SJSA1 (cell line): ENCODE measurements around the gene TBC1D8. TPM values are rescaled to one million over a fixed set of nuclear protein-coding genes. Genes with fewer than 3 reads are reported as not detected.

Experiments used
- DNase-seq, 2 experiments: peaks; one replicate each; pipeline ENCODE4 v3.0.0-alpha.2; 2015 to 2020; ENCODE audit warnings: low spot score in 2 of 2, low read depth in 1 of 2
- H3K27ac ChIP-seq: fragments of 250-450 bp; sonication (Bioruptor Pico); 2 replicates; pipeline ENCODE4 v1.5.1; 2020; ENCODE audit warnings: mild to moderate bottlenecking, moderate library complexity
- H3K27me3 ChIP-seq: fragments of 250-450 bp; sonication (Bioruptor Pico); replicated peaks from 2 replicates; pipeline ENCODE4 v1.5.1; 2020; ENCODE audit warnings: mild to moderate bottlenecking, moderate library complexity
- H3K36me3 ChIP-seq: fragments of 250-450 bp; sonication (Bioruptor Pico); 2 replicates; pipeline ENCODE4 v1.5.1; 2020; ENCODE audit warnings: mild to moderate bottlenecking
- H3K4me1 ChIP-seq: fragments of 250-450 bp; sonication (Bioruptor Pico); replicated peaks from 2 replicates; pipeline ENCODE4 v1.6.1; 2021; ENCODE audit warnings: mild to moderate bottlenecking
- H3K4me3 ChIP-seq: fragments of 250-450 bp; sonication (Bioruptor Pico); 2 replicates; pipeline ENCODE4 v1.5.1; 2020; ENCODE audit warnings: mild to moderate bottlenecking
- H3K9me3 ChIP-seq: fragments of 250-450 bp; sonication (Bioruptor Pico); replicated peaks from 2 replicates; pipeline ENCODE4 v1.5.1; 2020; ENCODE audit warnings: mild to moderate bottlenecking
- total RNA-seq: library from RNA; depleted of rRNA; stranded (reverse); fragments of >200 nt; shearing (Covaris generic); gene quantifications from 2 replicates; pipeline ENCODE4 v1.2.3, GENCODE V29; 2014

TBC1D8 gene
- total RNA-seq, 1 experiment from 2014 or later, result 18.6 TPM

DNA sequence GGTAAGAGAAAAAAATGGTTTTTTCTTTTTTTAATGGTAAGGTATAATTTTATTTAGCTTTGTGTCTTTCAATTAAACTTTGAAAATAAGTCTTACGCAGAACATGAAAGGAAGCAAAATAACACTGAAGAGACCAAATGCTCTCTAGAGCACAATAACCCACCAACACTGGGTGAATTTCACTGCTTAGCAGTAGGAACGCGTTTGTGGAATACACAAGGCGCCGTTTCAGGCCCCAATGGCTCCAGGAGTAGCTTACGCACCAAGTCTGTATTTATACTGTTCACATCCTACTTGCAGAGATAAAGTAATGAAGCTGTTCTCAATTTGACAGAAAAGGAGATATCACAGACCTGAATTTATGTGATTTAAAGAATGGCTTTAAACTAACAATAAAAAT lies 125.6 kb downstream of the TBC1D8 start:
- no peak overlapping the region for H3K27ac ChIP-seq
- DNase-seq, result no peak
- H3K27me3 ChIP-seq, result no peaks in the 10 kb centered on the region
- H3K36me3 ChIP-seq, result peaks cover 54% of the 10 kb centered on the region
- H3K4me1 ChIP-seq, result no peaks in the 10 kb centered on the region
- H3K4me3 ChIP-seq, result no peak overlapping the region
- no peaks in the 10 kb centered on the region for H3K9me3 ChIP-seq

DNA sequence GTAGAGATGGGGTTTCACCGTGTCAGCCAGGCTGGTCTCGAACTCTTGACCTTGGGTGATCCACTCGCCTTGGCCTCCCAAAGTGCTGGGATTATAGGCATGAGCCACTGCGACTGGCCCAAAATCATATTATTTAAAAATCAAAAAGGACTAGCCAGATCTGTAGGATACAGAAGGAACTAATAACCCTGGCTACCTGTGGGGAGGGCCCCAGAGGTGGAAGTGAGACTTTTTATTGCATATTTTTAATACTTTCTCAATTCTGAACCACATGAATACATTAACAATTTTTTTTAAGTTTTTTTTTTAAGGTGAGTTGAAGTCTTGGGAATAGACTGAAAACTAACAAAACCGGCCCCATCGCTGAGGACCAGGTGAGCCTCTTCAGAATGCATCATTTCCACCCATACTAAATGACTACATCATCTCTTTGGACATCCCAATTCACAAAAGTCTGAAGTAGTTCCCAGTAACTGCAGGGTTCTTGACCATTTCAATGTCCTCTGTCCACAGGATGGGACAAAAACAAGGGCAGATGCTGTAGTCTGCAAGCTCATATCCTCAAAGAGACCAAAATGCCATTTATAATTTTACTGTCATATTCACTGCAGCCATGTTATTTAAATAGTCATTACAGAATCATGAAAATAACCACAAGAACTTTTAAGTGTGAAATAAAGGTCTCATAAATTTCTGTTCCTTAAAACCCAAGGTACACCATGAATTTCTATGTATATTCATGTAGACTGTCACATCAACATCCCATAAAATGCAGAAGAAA lies 127.7 kb downstream of the TBC1D8 start:
- Histone ChIP-seq H3K9me3 (no peaks in the 10 kb centered on the region), H3K4me1 (no peaks in the 10 kb centered on the region), H3K27me3 (no peaks in the 10 kb centered on the region), H3K27ac (no peak overlapping the region), H3K36me3 (peaks cover 71% of the 10 kb centered on the region), H3K4me3 (no peak overlapping the region)
- DNase-seq, result no peak

DNA sequence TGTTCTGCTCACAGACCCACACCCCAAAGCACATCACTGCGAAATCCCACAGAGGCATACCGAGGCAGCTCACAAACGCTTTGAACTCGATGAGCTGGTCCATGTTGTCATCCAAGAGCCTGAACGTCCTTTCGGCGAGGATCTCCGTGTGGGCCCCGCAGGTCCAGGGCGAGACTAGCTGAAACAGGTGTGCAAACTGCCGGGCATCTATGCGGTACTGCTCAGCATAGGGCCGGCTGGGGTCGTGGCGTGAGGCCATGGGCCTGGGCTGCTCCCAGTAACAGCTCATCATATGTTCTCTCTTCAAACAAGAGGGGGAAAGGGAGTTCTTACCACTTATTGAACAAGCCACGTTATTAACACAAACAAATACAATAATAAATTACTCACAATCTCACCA lies 129.0 kb downstream of the TBC1D8 start:
- DNase-seq, result no peak
- Histone ChIP-seq H3K27ac (no peak overlapping the region), H3K9me3 (no peaks in the 10 kb centered on the region), H3K27me3 (no peaks in the 10 kb centered on the region), H3K4me1 (no peaks in the 10 kb centered on the region), H3K36me3 (peaks cover 70% of the 10 kb centered on the region), H3K4me3 (no peak overlapping the region)

DNA sequence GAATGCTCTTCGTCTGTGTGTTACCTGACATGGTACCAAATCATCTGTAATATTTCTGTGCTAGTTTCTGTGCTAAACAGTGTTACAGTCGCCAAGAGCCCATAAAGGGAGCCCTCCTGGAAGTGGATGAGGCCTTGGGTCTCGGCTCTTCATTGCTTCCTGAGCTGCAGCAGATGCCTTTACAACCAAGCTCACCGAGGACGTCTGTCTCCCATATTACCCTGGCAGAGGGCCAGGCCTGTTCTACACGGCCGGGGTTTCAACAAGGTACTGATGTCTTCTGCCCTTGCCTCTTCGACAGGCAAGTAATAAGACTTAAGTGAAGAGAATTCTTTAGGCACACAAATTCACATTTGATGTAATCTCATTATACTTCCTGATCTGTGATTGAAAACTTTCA lies 132.2 kb downstream of the TBC1D8 start:
- H3K27ac ChIP-seq, result no peak overlapping the region
- DNase-seq, result no peak
- no peaks in the 10 kb centered on the region for H3K4me1 ChIP-seq
- no peaks in the 10 kb centered on the region for H3K27me3 ChIP-seq
- no peaks in the 10 kb centered on the region for H3K9me3 ChIP-seq
- H3K36me3 ChIP-seq, result peaks cover 61% of the 10 kb centered on the region
- H3K4me3 ChIP-seq, result no peak overlapping the region

DNA sequence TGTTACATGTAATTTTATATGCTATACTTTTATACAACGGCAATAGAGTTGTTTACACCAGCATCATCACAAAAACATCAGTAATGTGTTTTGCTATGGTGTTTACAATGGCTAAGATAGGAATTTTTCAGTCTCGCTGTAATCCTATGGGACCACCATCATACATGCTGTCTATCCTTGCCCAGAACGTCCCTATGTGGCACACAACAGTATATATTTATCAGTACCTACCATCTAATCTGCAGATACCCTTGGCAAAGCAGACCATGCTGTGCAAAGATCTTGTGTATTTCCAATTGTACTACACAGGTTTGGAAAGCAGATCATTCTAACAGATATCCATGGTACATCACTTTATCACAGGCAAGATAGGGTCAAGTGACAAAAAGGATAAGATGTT lies 133.8 kb downstream of the TBC1D8 start:
- no peak for DNase-seq
- Histone ChIP-seq H3K36me3 (peaks cover 66% of the 10 kb centered on the region), H3K27ac (no peak overlapping the region), H3K4me1 (no peaks in the 10 kb centered on the region; the same call in 1 of the 2 replicates), H3K9me3 (no peaks in the 10 kb centered on the region), H3K4me3 (no peak overlapping the region), H3K27me3 (no peaks in the 10 kb centered on the region)

DNA sequence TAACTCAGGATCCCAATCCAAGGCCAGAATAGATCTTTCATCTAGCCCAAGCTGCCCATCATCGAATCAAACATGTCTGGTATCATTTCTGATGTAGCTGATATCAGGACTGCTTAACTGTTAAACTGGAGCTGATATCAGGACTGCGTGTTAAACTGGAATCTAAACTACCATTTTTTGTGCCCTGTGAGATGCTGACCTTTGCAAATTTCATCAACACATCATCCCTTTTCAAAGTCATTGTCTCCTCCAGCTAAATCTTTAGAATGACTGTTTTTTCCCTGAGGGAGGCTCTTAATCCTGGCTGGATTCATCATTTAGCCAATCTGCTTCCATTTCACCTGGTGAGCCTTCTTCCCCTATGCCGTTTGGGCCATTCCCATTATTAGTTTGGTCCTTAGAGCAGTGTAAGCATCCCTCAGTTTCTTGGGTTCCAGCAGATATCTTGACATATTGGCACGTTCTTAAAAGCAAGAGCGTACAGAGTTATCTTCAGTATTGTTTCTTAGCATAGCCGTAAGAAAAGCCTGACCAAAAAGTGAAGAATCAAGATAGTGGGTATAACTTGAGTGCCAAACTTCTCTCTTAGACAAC lies 136.8 kb downstream of the TBC1D8 start:
- Histone ChIP-seq H3K36me3 (peaks cover 64% of the 10 kb centered on the region), H3K27ac (no peak overlapping the region), H3K4me1 (peaks cover 21% of the 10 kb centered on the region), H3K9me3 (no peaks in the 10 kb centered on the region), H3K4me3 (no peak overlapping the region), H3K27me3 (no peaks in the 10 kb centered on the region)
- DNase-seq, result no peak

DNA sequence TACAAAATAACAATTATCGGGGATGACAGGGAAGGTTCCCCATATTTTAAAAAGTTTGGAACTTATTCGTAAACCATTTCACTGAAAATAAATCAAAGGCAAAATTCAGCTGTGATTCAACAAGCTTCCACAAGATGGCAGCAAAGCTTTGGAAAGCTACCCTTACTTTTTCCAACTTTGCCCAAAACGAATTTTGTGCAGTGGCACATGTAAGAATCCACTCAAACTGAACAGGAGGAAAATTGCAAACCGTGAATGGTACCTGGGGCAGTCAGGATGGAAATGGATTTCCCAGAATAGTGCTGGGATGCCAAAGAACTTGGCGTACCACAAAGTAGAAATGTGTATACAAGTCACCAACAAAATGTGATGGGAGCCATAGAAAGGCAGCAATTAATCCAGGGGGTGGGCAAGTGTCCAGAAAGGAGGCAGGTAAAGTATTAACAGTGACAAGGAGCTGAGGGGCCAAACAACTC lies 138.4 kb downstream of the TBC1D8 start:
- peak in 1 of 2 experiments; percentile 51 for DNase-seq
- H3K36me3 ChIP-seq, result peaks cover 65% of the 10 kb centered on the region
- no peak overlapping the region for H3K27ac ChIP-seq
- no peak overlapping the region for H3K4me3 ChIP-seq
- no peaks in the 10 kb centered on the region for H3K9me3 ChIP-seq
- H3K4me1 ChIP-seq, result peaks cover 21% of the 10 kb centered on the region
- H3K27me3 ChIP-seq, result no peaks in the 10 kb centered on the region

DNA sequence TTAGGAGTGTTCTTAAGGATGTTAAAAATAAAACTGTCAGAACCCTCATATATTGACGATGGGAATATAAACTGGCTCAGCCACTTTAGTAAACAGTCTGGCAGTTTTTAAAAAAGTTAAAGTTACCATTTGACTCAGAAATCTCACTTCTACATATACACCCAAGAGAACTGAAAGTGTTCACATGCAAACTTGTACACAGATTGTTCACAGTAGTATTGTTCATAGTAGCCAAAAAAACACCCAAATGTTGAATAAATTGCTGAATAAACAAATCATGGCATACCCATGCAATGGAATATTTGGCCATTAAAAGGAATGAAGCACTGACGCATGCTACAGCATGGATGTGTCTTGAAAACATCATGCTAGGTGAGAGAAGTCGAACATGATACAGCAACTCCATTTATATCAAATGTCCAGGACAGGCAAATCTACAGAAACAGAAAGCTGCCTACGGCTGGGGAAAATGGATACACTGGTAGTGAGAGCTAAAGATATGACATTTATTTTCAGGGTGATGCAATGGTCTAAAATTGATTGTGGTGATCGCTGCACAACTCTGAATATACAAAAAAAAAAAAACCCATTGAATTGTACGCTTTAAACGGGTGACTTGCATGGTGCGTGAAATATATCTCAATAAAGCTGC lies 139.0 kb downstream of the TBC1D8 start:
- Histone ChIP-seq H3K27me3 (no peaks in the 10 kb centered on the region), H3K4me3 (no peak overlapping the region), H3K27ac (peak overlapping the region; percentile 7; the same call in 1 of the 2 replicates), H3K9me3 (no peaks in the 10 kb centered on the region), H3K4me1 (peaks cover 21% of the 10 kb centered on the region), H3K36me3 (peaks cover 70% of the 10 kb centered on the region)
- no peak for DNase-seq

DNA sequence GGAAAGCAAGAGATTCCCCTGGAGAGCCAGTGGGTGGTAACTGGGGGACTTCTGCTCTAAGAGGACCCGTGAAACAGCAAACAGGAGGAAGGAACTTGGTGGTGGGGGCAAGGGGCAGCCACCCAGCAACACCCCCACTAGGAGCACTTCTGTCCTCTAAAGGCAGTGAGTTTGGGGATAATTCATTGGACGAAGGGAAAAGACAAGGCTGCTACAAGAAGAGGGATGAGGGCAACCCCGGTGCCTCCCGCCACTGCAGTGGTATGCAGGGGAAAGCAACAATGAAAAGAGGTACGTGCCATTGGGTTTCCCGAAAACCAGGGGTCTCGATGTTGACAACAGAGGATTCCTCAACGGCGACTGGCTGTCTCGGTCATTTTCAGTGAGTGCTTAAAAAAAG lies 140.0 kb downstream of the TBC1D8 start:
- Histone ChIP-seq H3K27ac (peak overlapping the region; percentile 30; the same call in 1 of the 2 replicates), H3K9me3 (no peaks in the 10 kb centered on the region), H3K36me3 (peaks cover 80% of the 10 kb centered on the region), H3K4me3 (no peak overlapping the region), H3K4me1 (peaks cover 21% of the 10 kb centered on the region), H3K27me3 (no peaks in the 10 kb centered on the region)
- peak in 1 of 2 experiments; percentile 23 for DNase-seq

DNA sequence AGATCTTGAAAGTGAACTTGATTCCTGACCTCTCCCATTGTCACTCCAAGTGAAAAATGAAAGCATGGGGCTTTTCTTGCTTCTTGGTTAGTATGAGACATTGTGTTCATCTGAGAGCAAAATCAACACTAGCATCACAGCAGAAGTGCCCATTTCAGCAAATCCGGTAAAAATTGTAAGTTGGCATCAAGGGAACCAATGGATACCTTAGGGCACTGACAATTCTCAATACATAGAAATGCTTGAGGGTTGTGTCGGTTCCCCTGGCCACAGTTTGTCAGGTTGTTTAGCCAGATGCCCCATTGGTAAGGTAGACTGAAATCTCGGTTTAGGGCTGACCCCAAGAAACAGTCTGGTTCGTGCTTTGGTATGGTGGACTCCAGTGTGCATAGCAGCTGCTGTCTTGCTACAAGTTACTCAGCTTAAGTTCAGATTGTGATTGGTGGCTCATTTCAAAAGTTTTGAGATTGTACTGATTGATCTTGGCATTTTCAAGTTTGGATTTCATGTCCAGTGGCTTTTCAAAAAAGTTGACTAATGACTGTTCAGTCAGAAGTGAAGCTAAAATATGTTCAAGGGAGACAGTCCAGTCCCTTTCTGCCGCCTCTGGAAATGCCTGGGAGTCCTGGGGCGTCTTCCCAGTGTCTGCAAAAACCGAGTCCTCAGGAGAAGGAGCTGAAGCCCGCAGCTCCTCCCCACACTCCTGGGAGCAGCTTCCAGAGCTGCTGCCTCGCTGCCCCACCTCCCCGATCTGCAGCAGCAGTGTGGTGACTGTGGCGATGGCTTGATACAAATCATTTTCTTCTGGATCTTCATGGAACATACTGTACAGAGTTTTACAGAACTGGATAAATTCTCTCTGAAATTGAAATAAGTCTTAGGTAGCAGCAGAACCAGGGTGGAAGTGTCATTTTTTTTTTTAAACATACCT lies 143.5 kb downstream of the TBC1D8 start:
- no peak overlapping the region for H3K4me3 ChIP-seq
- H3K27me3 ChIP-seq, result no peaks in the 10 kb centered on the region
- DNase-seq, result no peak
- H3K9me3 ChIP-seq, result no peaks in the 10 kb centered on the region
- peaks cover 90% of the 10 kb centered on the region for H3K36me3 ChIP-seq
- H3K4me1 ChIP-seq, result peaks cover 30% of the 10 kb centered on the region
- H3K27ac ChIP-seq, result no peak overlapping the region

DNA sequence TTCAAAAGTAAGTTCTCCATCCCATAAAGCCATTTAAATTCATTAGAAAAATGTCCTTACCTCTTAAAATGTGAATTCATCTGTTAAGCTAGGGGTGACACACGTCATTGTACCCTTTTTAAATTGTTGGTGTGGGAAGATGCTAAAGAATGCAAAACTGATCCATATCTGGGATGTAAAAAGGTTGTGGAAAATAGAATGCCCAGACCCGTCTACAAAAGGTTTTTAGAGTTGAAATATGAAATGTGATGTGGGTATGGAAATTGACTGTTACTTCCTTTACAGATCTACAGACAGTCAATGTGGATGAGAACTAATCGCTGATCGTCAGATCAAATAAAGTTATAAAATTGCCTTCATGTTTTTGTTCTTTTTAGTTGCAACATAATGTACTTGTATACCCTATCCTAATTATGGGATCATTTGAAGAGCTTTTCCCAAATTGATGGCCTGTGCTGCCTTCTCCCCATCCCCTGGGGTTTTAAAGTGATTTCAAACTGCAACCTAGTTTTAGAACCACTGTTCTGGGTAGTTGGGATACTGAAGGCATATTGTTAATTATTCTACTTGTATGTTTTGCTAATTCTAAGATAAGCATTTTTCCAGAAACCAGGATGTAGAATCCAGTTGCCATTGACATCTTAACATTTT lies 145.0 kb downstream of the TBC1D8 start:
- Histone ChIP-seq H3K27ac (no peak overlapping the region), H3K4me1 (peaks cover 27% of the 10 kb centered on the region), H3K4me3 (no peak overlapping the region), H3K36me3 (peaks cover 82% of the 10 kb centered on the region), H3K27me3 (no peaks in the 10 kb centered on the region), H3K9me3 (no peaks in the 10 kb centered on the region)
- no peak for DNase-seq

DNA sequence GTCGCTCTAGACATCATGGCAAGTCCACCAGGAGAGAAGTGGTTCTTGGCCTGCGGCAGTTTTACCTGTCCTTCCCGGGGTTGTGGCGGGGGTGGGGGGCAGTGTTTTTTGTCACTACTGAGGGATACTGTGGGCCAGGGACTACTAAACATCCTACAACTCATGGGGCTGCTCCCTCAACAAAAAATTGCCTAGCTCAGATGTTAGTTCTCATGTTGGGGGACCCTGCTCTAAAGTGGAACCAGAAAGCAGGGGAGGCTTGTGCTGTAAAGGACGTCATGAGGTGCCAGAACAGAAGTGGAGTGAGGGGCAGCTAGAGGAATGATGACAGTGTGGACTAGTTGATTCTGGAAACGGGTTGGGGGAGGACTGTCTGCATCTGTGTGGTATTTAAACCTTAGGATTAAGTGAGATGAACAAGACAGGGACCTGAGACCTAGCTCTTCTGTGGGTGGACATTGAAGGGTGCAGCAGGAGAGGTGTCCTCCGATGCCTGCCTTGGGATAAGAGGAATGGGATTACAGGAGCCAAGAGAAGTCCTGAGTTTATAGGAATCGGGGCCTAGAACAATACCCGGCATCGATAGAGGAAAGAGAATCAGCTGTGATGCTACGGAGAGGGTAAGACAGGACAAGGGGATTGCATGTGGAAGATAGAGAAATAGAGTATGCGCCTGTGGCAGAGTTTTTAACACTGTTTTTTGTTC lies 146.4 kb downstream of the TBC1D8 start:
- H3K27me3 ChIP-seq, result no peaks in the 10 kb centered on the region
- H3K36me3 ChIP-seq, result peaks cover 73% of the 10 kb centered on the region
- no peak overlapping the region for H3K27ac ChIP-seq
- DNase-seq, result no peak
- H3K4me3 ChIP-seq, result no peak overlapping the region
- peaks cover 14% of the 10 kb centered on the region for H3K4me1 ChIP-seq
- H3K9me3 ChIP-seq, result no peaks in the 10 kb centered on the region
